Measurements from ENCODE around the gene PHF20.
"Not testable (repeated sequence)": the region's sequence is repeated elsewhere in the genome, so short reads cannot be mapped to it uniquely, and the experiment has no call there.

Gene PHF20

GRCh38 chr20:35771689-35772562 is at the start of gene PHF20:
Gene PHF20, plus strand, starts transcription at chr20:35772015. Its CDS starts 29,508 bp downstream, at chr20:35801523.
- peak; percentile 100 for DNase-seq
- ATAC-seq, result peak; percentile 95

DNA sequence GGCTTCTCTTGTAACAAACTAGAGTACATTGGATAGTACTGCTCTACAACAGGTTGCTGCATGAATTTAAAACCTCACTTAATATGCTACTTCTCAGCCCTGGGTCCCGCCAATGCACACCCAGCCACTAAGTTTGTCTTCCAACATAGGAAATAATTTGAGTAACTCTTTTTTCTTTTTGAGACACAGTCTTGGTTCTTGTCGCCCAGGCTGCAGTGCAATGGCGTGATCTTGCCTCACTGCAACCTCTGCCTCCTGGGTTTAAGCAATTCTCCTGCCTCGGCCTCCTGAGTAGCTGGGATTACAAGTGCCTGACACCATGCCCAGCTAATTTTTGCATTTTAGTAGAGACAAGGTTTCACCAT is 48.6 kb upstream of the PHF20 start:
- not testable (repeated sequence) for ATAC-seq, DNase-seq

DNA sequence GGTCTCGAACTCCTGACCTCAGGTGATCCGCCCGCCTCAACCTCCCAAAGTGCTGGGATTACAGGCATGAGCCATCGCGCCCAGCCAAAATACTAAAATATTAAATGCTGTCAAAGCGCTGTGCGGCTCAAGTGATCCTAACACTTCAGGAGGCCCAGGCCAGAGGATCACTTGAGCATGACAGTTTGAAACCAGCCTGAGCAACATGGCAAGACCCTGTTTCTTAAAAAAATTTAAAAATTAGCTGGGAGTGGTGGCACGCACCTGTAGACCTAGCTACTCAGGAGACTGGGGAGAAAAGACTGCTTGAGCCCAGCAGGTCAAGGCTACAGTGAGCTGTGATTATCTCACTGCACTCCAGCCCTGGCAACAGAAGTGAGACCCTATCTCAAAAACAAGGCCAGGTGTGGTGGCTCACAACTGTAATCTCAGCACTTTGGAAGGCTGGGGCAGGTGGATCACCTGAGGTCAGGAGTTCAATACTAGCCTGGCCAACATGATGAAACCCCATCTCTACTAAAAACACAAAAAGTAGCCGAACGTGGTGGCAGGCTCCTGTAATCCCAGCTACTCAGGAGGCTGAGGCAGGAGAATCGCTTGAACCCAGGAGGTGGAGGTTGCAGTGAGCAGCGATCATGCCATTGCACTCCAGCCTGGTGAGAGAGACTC is 48.0 kb upstream of the PHF20 start:
- not testable (repeated sequence) for ATAC-seq, DNase-seq

GRCh38 chr20:35724321-35725230 is 47.2 kb upstream of the PHF20 start:
- DNase-seq (no peak), ATAC-seq (no peak)

DNA sequence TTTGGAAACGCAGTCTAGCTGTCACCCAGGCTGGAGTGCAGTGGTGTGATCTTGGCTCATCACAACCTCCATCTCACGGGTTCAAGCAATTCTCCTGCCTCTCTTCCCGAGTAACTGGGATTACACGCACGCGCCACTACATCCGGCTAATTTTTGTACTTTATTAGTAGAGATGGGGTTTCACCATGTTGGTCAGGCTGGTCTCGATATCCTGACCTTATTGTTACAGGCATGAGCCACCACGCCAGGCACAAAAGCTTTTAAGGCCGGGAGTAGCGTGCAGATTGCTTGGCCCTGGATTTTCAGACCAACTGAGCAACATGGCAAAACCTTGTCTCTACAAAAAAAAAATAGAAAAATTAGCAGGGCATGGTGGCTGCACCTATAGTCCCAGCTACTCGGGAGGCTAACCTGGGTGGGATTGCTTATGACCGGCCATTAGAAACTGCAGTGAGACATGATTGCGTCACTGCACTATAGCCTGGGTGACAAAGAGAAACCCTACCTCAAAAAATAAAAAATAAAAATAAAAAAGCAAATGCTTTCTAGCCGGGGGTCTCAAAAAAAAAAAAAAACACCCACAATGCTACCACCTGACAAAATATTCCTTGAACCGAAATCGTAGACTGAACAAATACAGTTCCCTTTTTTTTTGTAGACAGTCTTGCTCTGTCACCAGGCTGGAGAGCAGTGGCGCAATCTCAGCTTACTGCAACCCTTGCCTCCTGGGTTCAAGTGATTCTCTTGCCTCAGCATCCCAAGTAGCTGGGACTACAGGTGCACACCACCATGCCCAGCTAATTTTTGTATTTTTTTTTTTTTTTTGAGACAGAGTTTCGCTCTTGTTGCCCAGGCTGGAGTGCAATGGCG is 44.7 kb upstream of the PHF20 start:
- ATAC-seq, result no peak
- DNase-seq, result no peak

DNA sequence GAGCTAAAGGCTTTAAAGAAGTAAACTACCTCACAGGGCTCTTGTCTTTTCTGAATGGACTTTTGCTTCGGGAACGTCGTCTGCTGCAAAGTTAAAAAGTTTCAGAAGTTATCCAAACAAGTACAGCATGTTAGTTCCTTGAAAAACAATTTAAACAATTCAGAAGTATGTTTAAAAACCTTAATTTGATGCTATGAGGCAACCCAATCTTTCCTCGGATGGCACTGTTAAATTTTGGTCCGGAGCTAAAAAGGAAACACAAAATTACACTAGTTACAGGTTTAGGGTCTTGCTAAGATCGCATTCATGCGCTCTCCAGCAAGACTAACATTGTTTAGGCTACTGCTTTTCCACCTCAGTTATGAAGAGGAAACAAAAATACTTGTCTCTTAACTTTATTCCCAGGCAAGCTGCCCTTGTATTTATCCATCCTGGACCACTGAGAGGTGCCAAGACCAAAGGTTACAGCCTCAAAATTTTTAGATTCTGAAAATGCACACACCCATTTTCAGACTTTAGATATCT is 42.5 kb upstream of the PHF20 start:
- DNase-seq (no peak), ATAC-seq (no peak)

GRCh38 chr20:35729836-35730582 is 41.8 kb upstream of the PHF20 start:
- DNase-seq, result no peak
- ATAC-seq, result no peak

DNA sequence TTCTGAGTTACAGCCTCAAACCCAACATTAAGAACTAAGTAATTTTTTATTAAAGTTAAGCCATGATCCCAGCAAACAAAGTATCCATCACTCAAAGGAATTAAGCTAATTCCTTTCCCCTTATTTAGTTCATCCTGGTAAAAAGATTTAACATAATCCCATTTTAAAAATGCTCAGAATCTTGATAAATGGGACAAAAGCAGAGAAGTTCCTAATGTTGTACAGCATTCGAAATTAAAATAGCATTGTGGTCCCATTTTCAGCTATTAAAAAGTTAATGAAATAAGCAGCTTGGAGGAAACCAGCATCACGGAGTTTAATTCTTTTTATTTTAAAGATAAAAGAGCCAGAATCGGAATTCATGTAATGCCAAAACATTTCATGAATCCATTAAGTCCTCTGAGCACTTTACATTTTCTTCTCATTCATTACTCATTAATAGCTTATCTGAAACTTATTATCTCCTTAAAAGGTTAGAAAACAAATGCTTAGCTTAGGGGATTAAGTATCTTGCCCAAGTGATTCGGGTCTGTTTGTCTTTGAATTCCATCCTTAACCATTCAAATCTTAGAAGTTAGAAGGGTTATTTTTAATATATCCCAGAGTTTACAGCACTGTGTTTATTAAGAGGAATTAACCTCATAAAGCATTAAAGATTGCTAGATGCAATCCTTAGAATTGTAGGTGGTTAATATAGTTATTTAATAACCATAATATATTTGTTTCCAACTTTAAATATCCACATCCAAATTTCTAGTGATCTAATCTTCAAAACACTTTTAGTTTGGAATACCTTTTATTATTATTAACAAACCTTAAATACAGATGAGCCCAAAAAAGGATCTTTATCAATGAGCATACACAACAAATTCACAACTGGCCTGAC is 41.0 kb upstream of the PHF20 start:
- DNase-seq, result no peak
- no peak for ATAC-seq

- ATAC-seq, result no peak
These were observed 40.4 kb upstream of the PHF20 start for GRCh38 chr20:35731469-35731788.

DNA sequence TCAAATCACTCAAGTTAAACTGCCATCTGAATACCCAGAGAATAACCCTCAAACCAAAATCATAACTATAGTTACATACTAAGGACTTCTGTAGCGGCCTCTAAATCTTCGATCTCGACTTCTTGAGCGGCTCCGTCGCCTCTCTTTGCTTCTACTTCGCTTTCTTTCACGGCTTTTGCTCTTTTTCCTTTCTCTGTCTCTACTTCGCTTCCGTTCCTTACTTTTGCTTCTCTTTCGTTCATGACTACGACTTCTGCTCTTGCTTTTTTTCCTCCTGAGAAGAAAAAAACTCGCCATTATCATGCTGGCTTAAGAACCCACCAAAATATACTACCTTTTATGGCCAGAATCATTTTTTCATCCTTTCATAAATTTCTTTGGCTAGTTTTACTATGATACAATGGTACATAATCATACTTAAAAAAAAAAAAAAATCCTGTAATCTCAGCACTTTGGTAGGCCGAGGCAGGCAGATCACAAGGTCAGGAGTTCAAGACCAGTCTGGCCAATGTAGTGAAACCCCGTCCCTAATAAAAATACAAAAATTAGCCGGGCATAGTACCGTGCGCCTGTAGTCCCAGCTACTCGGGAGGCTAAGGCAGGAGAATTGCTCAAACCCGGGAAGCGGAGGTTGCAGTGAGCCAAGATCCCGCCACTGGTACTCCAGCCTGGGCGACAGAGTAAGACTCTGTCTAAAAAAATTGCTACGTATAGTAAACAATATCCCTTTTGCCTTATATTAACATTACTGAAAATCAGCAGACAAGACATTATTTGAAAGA is 39.8 kb upstream of the PHF20 start:
- DNase-seq (no peak), ATAC-seq (no peak)

More at GRCh38 chr20:35731469-35731788, 40.4 kb upstream of the PHF20 start:
- no peak for DNase-seq

- no peak for ATAC-seq
- no peak for DNase-seq
These were observed 39.2 kb upstream of the PHF20 start for GRCh38 chr20:35732644-35732982.

GRCh38 chr20:35734374-35734773 is 37.4 kb upstream of the PHF20 start:
- ATAC-seq, result no peak
- no peak for DNase-seq

GRCh38 chr20:35734777-35735649 is 36.8 kb upstream of the PHF20 start:
- ATAC-seq, result no peak

DNA sequence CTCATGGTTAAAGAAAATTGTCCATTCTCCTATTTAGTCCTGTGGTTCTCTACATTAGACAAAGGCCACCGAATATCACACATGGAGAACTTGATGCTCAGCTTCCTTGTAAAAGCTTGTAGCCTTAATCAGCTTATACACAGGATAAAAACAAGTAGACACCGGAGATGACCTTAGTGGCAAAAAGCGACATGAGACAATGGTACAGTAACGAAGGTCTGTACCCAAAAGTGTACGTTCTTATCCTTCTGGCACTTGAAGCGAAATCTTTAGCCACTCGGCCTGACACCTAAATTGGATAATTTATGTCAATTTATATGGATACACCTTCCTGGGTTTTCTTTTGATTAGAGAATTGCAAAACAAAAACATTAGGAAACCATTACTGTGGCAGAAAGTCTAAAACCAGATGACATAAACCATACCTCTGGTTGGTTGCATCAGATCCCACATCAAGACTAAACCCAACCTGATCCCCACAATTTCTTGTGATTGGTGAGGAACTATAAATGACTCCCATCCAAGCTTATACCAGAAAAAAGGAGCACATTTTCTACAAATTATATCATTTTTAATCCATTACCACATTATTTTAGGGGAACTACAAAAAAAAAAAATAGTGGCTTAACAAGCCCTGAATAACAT is 35.9 kb upstream of the PHF20 start:
- DNase-seq (no peak), ATAC-seq (no peak)

More at GRCh38 chr20:35734777-35735649, 36.8 kb upstream of the PHF20 start:
- no peak for DNase-seq

DNA sequence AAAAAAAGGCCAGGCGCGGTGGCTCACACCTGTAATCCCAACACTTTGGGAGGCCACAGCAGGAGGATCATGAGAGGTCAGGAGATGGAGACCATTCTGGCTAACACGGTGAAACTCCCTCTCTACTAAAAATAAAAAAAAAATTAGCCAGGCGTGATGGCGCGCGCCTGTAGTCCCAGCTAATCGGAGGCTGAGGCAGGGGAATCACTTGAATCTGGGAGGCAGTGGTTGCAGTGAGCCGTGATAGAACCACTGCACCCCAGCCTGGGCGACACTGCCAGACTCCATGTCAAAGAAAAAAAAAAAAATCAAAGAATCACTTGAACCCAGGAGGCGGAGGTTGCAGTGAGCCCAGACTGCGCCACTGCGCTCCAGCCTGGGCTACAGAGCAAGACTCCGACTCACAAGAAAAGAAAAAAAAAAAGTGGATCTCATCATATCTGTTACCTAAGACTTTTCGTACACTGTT is 33.9 kb upstream of the PHF20 start:
- no peak for ATAC-seq
- DNase-seq, result no peak

DNA sequence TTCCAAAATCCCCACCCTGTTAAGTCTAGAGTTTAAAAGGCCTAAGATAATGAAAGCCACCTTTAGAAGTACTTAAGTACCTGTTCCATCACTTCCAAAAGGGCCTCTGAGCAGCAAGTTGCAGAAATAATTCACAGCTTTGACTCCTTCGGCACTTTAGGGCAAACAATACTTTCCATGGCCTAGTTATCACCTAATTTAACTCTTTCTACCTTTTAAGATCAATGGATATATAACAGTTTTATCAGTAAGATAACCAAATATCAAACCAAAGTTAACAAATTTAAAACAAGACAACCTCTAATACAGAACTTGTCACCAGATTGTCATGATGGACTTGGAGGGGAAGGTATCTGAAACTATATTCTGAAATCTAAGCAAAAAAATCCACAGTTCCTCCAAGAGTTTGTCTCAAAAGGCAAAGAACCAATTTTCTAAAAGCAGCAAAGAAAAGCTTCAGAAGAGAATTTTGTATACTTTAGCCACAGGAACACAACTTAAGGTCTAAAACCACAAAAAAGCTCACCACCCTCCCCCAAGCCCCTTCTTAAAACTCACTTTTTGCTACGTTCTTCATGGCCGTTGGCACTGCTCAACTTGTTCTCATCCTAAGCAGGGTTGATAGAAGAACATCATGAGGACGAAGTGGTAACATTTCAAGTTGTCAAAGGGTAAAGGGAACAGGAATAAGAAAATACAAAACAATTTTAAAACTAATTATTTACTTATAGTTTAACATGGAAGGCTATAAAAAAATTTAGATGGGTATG is 33.2 kb upstream of the PHF20 start:
- DNase-seq, result no peak
- ATAC-seq, result no peak
